ENCODE measurements around the gene TEX48.

TEX48 gene

DNA sequence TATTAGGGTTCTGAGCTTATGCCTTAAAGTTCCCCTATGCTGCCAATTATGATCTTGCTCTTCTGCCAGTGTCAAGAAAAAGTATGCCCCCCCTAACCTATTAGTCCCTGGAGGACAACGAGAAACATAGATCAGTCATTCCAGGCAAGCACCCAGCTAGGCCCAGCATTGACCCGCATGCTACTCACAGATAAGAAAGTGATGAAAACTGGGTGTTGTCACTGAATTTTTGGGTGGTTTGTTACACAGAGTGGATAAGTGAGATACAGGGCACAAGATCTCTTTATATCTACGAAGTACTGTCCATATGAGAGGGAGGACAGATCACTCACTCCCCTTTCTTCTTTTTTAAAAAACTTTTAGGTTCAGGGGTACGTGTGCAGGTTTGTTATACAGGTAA lies 6.4 kb upstream of the TEX48 start:
- H3K4me1 Mint-ChIP-seq: no peaks in the 10 kb centered on the region
- H3K36me3 Mint-ChIP-seq (ENCODE audit: low read depth): no peaks in the 10 kb centered on the region
- no peak overlapping the region for H3K4me3 Mint-ChIP-seq
- TF ChIP-seq, protein P1, sequence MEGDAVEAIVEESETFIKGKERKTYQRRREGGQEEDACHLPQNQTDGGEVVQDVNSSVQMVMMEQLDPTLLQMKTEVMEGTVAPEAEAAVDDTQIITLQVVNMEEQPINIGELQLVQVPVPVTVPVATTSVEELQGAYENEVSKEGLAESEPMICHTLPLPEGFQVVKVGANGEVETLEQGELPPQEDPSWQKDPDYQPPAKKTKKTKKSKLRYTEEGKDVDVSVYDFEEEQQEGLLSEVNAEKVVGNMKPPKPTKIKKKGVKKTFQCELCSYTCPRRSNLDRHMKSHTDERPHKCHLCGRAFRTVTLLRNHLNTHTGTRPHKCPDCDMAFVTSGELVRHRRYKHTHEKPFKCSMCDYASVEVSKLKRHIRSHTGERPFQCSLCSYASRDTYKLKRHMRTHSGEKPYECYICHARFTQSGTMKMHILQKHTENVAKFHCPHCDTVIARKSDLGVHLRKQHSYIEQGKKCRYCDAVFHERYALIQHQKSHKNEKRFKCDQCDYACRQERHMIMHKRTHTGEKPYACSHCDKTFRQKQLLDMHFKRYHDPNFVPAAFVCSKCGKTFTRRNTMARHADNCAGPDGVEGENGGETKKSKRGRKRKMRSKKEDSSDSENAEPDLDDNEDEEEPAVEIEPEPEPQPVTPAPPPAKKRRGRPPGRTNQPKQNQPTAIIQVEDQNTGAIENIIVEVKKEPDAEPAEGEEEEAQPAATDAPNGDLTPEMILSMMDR (IDR thresholded peaks at IDR 0.05): no peak
- peaks cover 11% of the 10 kb centered on the region for H3K27me3 Mint-ChIP-seq (ENCODE audit: low read depth, poor library complexity)
- H3K27ac Mint-ChIP-seq: no peak overlapping the region
- no peak for DNase-seq
- H3K9me3 Mint-ChIP-seq: no peaks in the 10 kb centered on the region

- DNase-seq: no peak
- Mint-ChIP-seq H3K4me1 (no peaks in the 10 kb centered on the region), H3K36me3 (ENCODE audit: low read depth) (no peaks in the 10 kb centered on the region), H3K27ac (no peak overlapping the region), H3K9me3 (no peaks in the 10 kb centered on the region), H3K27me3 (ENCODE audit: low read depth, poor library complexity) (peaks cover 11% of the 10 kb centered on the region), H3K4me3 (no peak overlapping the region)
- TF ChIP-seq, protein P1 (IDR thresholded peaks at IDR 0.05): no peak
Observed at GRCh38 chr9:114687034-114687433, 5.0 kb upstream of the TEX48 start.

GRCh38 chr9:114685951-114686350 lies 4.0 kb upstream of the TEX48 start:
- no peak for DNase-seq
- no peak overlapping the region for H3K27ac Mint-ChIP-seq

GRCh38 chr9:114684036-114684435 lies 2.0 kb upstream of the TEX48 start:
- no peak for DNase-seq
- H3K36me3 Mint-ChIP-seq (ENCODE audit: low read depth): no peaks in the 10 kb centered on the region
- H3K4me3 Mint-ChIP-seq: no peak overlapping the region
- H3K9me3 Mint-ChIP-seq: no peaks in the 10 kb centered on the region
- no peak overlapping the region for H3K27ac Mint-ChIP-seq
- peaks cover 5% of the 10 kb centered on the region for H3K27me3 Mint-ChIP-seq (ENCODE audit: low read depth, poor library complexity)
- TF ChIP-seq, protein P1 (IDR thresholded peaks at IDR 0.05): no peak
- peaks cover 4% of the 10 kb centered on the region for H3K4me1 Mint-ChIP-seq

More at GRCh38 chr9:114685951-114686350, 4.0 kb upstream of the TEX48 start:
- Mint-ChIP-seq H3K36me3 (ENCODE audit: low read depth) (no peaks in the 10 kb centered on the region), H3K27me3 (ENCODE audit: low read depth, poor library complexity) (peaks cover 13% of the 10 kb centered on the region), H3K9me3 (no peaks in the 10 kb centered on the region), H3K4me3 (no peak overlapping the region), H3K4me1 (peaks cover 4% of the 10 kb centered on the region)
- TF ChIP-seq, protein P1 (IDR thresholded peaks at IDR 0.05): no peak

DNA sequence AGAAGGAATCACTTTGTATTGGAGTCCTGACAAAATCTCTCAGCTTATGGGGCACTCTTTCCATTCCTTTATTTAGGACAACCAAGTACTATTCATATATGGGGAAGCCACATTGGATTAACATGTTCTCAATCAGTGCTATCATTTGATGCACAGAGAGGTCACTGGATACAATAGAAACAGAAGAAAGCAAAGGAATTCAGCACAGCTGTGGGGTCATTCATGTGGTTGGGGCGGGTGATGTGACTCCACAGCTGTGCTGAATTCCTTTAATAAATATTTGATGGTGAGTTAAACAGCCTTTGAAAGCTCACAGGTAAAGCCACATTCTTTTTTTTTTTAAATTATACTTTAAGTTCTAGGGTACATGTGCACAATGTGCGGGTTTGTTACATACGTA lies 854 bp upstream of the TEX48 start:
- TF ChIP-seq, protein P1 (IDR thresholded peaks at IDR 0.05): no peak

DNA sequence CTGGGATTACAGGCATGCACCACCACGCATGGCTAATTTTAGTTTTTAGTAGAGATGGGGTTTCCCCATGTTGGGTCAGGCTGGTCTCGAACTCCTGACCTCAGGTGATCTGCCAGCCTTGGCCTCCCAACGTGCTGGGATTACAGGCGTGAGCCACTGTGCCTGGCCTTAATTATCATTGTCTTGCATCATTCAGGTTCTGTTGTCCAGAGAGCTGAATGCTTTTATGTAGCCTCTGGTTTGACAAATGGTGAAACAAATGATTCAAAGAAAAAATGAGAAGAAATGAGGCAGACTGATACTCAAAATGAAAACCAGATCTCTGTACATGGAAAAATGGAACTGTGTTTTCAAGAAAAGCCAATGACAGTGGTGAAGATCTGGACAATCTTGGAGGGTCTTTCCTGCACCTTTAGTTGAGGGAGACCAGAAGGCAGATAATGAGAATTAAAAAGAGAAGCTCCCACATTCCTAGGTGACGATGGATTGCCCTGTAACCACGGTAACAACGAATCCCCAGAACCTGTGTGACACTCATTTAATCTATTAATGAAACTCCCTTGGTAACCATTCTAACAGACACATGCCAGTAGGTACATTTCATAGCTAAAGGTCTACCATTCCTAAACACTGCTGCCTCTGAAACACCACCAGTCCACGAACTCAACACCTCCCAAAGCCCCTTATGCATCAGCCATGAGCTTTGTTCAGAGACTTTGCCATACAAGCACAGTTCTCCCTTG lies 1.6 kb downstream of the TEX48 start:
- no peak overlapping the region for H3K27ac Mint-ChIP-seq
- no peaks in the 10 kb centered on the region for H3K36me3 Mint-ChIP-seq (ENCODE audit: low read depth)
- TF ChIP-seq, protein P1 (IDR thresholded peaks at IDR 0.05): no peak
- peaks cover 4% of the 10 kb centered on the region for H3K4me1 Mint-ChIP-seq
- DNase-seq: no peak
- peaks cover 10% of the 10 kb centered on the region for H3K27me3 Mint-ChIP-seq (ENCODE audit: low read depth, poor library complexity)
- H3K4me3 Mint-ChIP-seq: no peak overlapping the region
- no peaks in the 10 kb centered on the region for H3K9me3 Mint-ChIP-seq

More for the DNA sequence above, 854 bp upstream of the TEX48 start:
- Mint-ChIP-seq H3K4me1 (peaks cover 4% of the 10 kb centered on the region), H3K27ac (no peak overlapping the region), H3K36me3 (ENCODE audit: low read depth) (no peaks in the 10 kb centered on the region), H3K4me3 (no peak overlapping the region), H3K9me3 (no peaks in the 10 kb centered on the region), H3K27me3 (ENCODE audit: low read depth, poor library complexity) (peaks cover 5% of the 10 kb centered on the region)
- no peak for DNase-seq

All from nephron progenitor cell (in vitro differentiated cells).